Naive thymus-derived CD8-positive, alpha-beta T cell (primary cell): ENCODE measurements around the gene ADAM30. TPM values are rescaled to one million over a fixed set of nuclear protein-coding genes. Genes with fewer than 3 reads are reported as not detected.

Experiments used
- ATAC-seq, 2 donors: fragments of 150-1000 bp; cut with Tn5 transposase in 1 of 2; sonication (Bioruptor Pico), chemical (Tn5 transposase) in 1 of 2; 1 replicate in 1 of 2; 2 replicates in 1 of 2; pipeline ENCODE4 v1.10.0; 2021; ENCODE audit warnings: mild to moderate bottlenecking in 2 of 2, moderate library complexity in 2 of 2
- POLR2A ChIA-PET: fragments of 350-600 bp; sonication (Branson Sonifier 250); formaldehyde crosslinking; loops from one replicate; lab custom pipeline; 2021; ENCODE audit warnings: antibody characterized with exemption; lab: Charles Lee
- DNase-seq, 10 donors: peaks; one replicate each; pipeline versions ENCODE4 v3.0.0 to v3.0.0-alpha.2; 2020 to 2022
- H3K27ac Mint-ChIP-seq, 10 donors: one replicate each; pipeline ENCODE4 v1.8.0; 2020 to 2022; ENCODE audit warnings: mild to moderate bottlenecking in 10 of 10, mixed read lengths in 10 of 10, moderate library complexity in 4 of 10, inconsistent platforms in 1 of 10
- H3K27me3 Mint-ChIP-seq, 5 donors: one replicate each; pipeline ENCODE4 v1.8.0; 2021 to 2022; ENCODE audit warnings: mixed read lengths in 5 of 5
- H3K36me3 Mint-ChIP-seq, 3 donors: one replicate each; pipeline ENCODE4 v1.8.0; 2020 to 2022; ENCODE audit warnings: mixed read lengths in 3 of 3, mild to moderate bottlenecking in 2 of 3, inconsistent platforms in 1 of 3
- H3K4me1 Mint-ChIP-seq, 4 donors: one replicate each; pipeline ENCODE4 v1.8.0; 2021 to 2022; ENCODE audit warnings: mixed read lengths in 4 of 4
- H3K4me3 Mint-ChIP-seq, 10 donors: one replicate each; pipeline ENCODE4 v1.8.0; 2020 to 2022; ENCODE audit warnings: mild to moderate bottlenecking in 10 of 10, mixed read lengths in 10 of 10, moderate library complexity in 6 of 10, inconsistent platforms in 1 of 10
- H3K9me3 Mint-ChIP-seq, 9 donors: one replicate each; pipeline ENCODE4 v1.8.0; 2020 to 2022; ENCODE audit warnings: mixed read lengths in 9 of 9, mild to moderate bottlenecking in 3 of 9, inconsistent platforms in 1 of 9, moderate library complexity in 1 of 9
- polyA plus RNA-seq, 3 donors: library from polyadenylated mRNA; unstranded; fragments of 300-500 nt; fragmentation: Illumina TruSeq; gene quantifications; one replicate each; pipeline ENCODE4 v1.2.3, GENCODE V29; 2021
- total RNA-seq, 8 experiments: library from RNA in 2 of 8; stranded (reverse) in 2 of 8; gene quantifications; one replicate each; pipeline ENCODE4 v1.2.3 and lab custom pipeline; 2021 to 2026

Gene ADAM30
- total and polyA plus RNA-seq, 5 experiments from 2014 or later = not detected

DNA sequence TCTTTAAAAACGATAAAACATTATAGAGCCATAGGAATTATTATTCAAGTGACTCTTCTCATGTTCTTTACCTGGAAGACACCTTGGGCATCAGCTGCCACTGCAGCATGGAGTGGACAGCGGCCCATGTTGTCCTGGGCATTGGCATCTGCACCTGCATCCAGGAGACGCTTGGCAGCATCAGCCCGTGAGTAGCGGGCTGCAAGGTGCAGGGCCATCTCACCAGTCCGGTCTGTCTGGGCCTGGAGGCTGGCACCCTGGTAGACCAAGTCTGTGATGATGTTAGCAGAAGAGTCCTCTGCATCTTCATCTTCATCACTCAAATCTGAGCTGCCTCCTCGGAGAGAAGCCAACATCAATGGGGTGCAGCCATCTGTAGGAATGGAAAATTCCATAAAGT is 22.9 kb upstream of the ADAM30 start:
- Mint-ChIP-seq H3K27me3 (no peaks in the 10 kb centered on the region), H3K4me1 (peaks cover 0 to 3% (median 0%) of the 10 kb centered on the region in 4 donors), H3K27ac (no peak overlapping the region), H3K4me3 (no peak overlapping the region), H3K36me3 (peaks cover 30 to 95% (median 48%) of the 10 kb centered on the region in 3 donors), H3K9me3 (no peaks in the 10 kb centered on the region)
- DNase-seq = no peak
- no peak for ATAC-seq
- POLR2A ChIA-PET = no interaction called here

- Mint-ChIP-seq H3K27me3 (no peaks in the 10 kb centered on the region), H3K9me3 (no peaks in the 10 kb centered on the region), H3K4me3 (no peak overlapping the region), H3K27ac (peak overlapping the region in 1 of 10 donors; percentile 76), H3K36me3 (peaks cover 30 to 95% (median 49%) of the 10 kb centered on the region in 3 donors), H3K4me1 (peaks cover 0 to 3% (median 0%) of the 10 kb centered on the region in 4 donors)
- no peak for ATAC-seq
- POLR2A ChIA-PET = no interaction called here
- DNase-seq = no peak
Observed at GRCh38 chr1:119918301-119918700, 22.0 kb upstream of the ADAM30 start.

DNA sequence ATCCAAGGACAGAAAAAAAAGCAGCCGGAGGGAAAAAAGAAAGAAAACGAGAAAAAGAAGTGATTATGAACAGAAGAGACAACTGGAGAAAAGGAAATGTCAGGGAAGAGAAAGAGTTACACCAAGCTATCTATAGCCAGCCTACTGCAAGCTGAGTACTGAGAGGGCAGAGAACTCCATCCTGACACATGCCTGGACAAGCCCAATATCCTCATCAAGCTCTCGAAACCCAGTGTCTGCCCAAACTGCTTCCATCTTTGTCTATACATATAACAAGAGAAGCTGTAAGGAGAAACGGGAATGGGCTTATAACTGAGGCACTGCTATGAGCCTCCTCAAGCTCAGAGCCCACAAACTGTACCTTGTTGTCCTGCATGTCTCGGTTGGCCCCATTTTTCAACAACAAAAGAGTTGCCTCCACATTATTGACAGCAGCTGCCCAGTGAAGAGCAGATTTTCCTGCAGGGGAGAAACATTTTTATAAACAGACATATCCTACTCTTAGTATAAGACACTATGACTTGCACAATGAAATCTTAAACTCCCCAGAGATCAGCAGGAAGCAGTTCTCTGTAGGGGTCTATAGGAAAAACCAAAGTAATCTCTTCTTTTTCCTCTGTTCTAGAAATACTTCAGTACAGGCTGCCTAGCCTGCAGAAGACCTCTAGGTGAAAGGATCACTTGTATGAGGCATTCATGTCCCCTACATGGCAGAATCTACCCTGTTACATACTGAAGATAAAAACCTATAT is 21.2 kb upstream of the ADAM30 start:
- no peak for DNase-seq
- ATAC-seq = no peak
- Mint-ChIP-seq H3K4me1 (peaks cover 0 to 3% (median 0%) of the 10 kb centered on the region in 4 donors), H3K9me3 (no peaks in the 10 kb centered on the region), H3K36me3 (peaks cover 24 to 94% (median 48%) of the 10 kb centered on the region in 3 donors), H3K4me3 (no peak overlapping the region), H3K27me3 (no peaks in the 10 kb centered on the region), H3K27ac (peak overlapping the region in 4 of 10 donors; percentile 3 to 32 (median 6))
- POLR2A ChIA-PET = no interaction called here

- no peak overlapping the region for H3K4me3 Mint-ChIP-seq
Observed at GRCh38 chr1:119915517-119915916, 19.2 kb upstream of the ADAM30 start.

DNA sequence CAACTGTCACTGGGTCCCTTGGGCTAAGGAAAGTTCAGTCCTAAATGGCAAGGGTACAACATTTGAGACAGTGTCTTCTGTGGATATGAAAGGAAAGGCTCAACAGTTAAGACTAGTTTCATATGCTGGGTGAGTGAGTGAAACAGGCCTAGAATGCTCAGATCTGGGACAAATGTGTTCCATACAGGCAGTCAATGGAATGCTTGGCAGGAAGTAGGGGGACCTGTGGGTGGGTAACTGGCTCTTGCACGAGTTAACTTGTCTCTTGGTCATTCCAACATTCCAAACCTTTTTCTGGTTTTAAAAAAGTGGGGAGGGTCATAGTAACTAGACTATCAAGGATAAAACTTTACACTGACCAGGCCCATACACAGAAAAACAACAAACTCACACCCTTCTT is 17.8 kb upstream of the ADAM30 start:
- ATAC-seq (no peak), DNase-seq (no peak)
- POLR2A ChIA-PET = no interaction called here
- no peaks in the 10 kb centered on the region for H3K9me3 Mint-ChIP-seq
- H3K27ac Mint-ChIP-seq = peak overlapping the region in 1 of 10 donors; percentile 51
- H3K4me3 Mint-ChIP-seq = no peak overlapping the region
- H3K4me1 Mint-ChIP-seq = peaks cover 0 to 9% (median 4%) of the 10 kb centered on the region in 4 donors
- no peaks in the 10 kb centered on the region for H3K27me3 Mint-ChIP-seq
- peaks cover 11 to 66% (median 35%) of the 10 kb centered on the region in 3 donors for H3K36me3 Mint-ChIP-seq

More at GRCh38 chr1:119915517-119915916, 19.2 kb upstream of the ADAM30 start:
- Mint-ChIP-seq H3K4me1 (peaks cover 0 to 6% (median 3%) of the 10 kb centered on the region in 4 donors), H3K36me3 (peaks cover 15 to 80% (median 38%) of the 10 kb centered on the region in 3 donors), H3K27me3 (no peaks in the 10 kb centered on the region), H3K27ac (no peak overlapping the region), H3K9me3 (no peaks in the 10 kb centered on the region)
- ATAC-seq (no peak), DNase-seq (no peak)
- POLR2A ChIA-PET = no interaction called here

DNA sequence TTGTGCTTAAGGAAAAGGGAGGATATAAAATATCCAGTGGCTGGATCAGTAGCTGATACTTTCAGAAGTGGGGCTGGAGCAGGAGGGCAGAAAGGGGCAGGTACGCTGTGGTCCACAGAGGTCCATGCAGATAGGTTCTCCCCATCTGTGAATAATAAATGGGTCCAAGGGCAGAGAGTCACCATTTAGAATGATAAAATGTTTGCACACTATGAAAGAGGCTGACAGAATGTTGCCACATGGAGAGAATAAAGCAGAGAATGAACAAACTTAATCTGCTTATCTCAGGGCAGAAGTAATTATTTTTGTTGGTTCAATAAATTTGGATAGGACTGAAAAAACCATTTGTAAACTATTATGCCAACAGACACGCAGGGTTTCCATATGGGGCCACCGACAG is 16.6 kb upstream of the ADAM30 start:
- ATAC-seq (no peak), DNase-seq (no peak)
- H3K4me3 Mint-ChIP-seq = no peak overlapping the region
- H3K27ac Mint-ChIP-seq = no peak overlapping the region
- no peaks in the 10 kb centered on the region for H3K9me3 Mint-ChIP-seq
- POLR2A ChIA-PET = no interaction called here
- peaks cover 11 to 55% (median 26%) of the 10 kb centered on the region in 3 donors for H3K36me3 Mint-ChIP-seq
- peaks cover 0 to 9% (median 4%) of the 10 kb centered on the region in 4 donors for H3K4me1 Mint-ChIP-seq
- no peaks in the 10 kb centered on the region for H3K27me3 Mint-ChIP-seq

GRCh38 chr1:119911775-119912174 is 15.5 kb upstream of the ADAM30 start:
- ATAC-seq (no peak), DNase-seq (no peak)
- Mint-ChIP-seq H3K27ac (no peak overlapping the region), H3K4me3 (no peak overlapping the region), H3K27me3 (peaks cover 0 to under 1% (median 0%) of the 10 kb centered on the region in 5 donors), H3K9me3 (no peaks in the 10 kb centered on the region), H3K36me3 (peaks cover 11 to 43% (median 26%) of the 10 kb centered on the region in 3 donors), H3K4me1 (peaks cover 0 to 9% (median 4%) of the 10 kb centered on the region in 4 donors)
- POLR2A ChIA-PET = no interaction called here

GRCh38 chr1:119910618-119911017 is 14.3 kb upstream of the ADAM30 start:
- H3K9me3 Mint-ChIP-seq = peaks cover 0 to 8% (median 4%) of the 10 kb centered on the region in 9 donors
- peaks cover 17 to 31% (median 20%) of the 10 kb centered on the region in 3 donors for H3K36me3 Mint-ChIP-seq
- no peak for DNase-seq
- no peak overlapping the region for H3K27ac Mint-ChIP-seq
- ATAC-seq = no peak
- peaks cover 0 to 9% (median 4%) of the 10 kb centered on the region in 4 donors for H3K4me1 Mint-ChIP-seq
- no peak overlapping the region for H3K4me3 Mint-ChIP-seq
- peaks cover 0 to 7% (median 4%) of the 10 kb centered on the region in 5 donors for H3K27me3 Mint-ChIP-seq
- POLR2A ChIA-PET = no interaction called here

GRCh38 chr1:119909890-119910596 is 13.7 kb upstream of the ADAM30 start:
- peaks cover 17 to 26% (median 19%) of the 10 kb centered on the region in 3 donors for H3K36me3 Mint-ChIP-seq
- POLR2A ChIA-PET = no interaction called here
- DNase-seq = no peak
- ATAC-seq = no peak
- peaks cover 0 to 9% (median 4%) of the 10 kb centered on the region in 4 donors for H3K4me1 Mint-ChIP-seq
- no peak overlapping the region for H3K27ac Mint-ChIP-seq
- peaks cover 0 to 13% (median 10%) of the 10 kb centered on the region in 9 donors for H3K9me3 Mint-ChIP-seq
- no peak overlapping the region for H3K4me3 Mint-ChIP-seq
- peaks cover 0 to 7% (median 4%) of the 10 kb centered on the region in 5 donors for H3K27me3 Mint-ChIP-seq

GRCh38 chr1:119908661-119909060 is 12.3 kb upstream of the ADAM30 start:
- H3K36me3 Mint-ChIP-seq = peaks cover 7 to 15% (median 12%) of the 10 kb centered on the region in 3 donors
- peaks cover 0 to 9% (median 3%) of the 10 kb centered on the region in 4 donors for H3K4me1 Mint-ChIP-seq
- H3K4me3 Mint-ChIP-seq = no peak overlapping the region
- ATAC-seq (no peak), DNase-seq (no peak)
- peaks cover 2 to 9% (median 4%) of the 10 kb centered on the region in 5 donors for H3K27me3 Mint-ChIP-seq
- H3K27ac Mint-ChIP-seq = no peak overlapping the region
- H3K9me3 Mint-ChIP-seq = peaks cover 1 to 25% (median 14%) of the 10 kb centered on the region in 9 donors
- POLR2A ChIA-PET = no interaction called here

GRCh38 chr1:119906927-119907652 is 10.8 kb upstream of the ADAM30 start:
- ATAC-seq = no peak
- H3K4me3 Mint-ChIP-seq = no peak overlapping the region
- peaks cover 0 to 19% (median 7%) of the 10 kb centered on the region in 3 donors for H3K36me3 Mint-ChIP-seq
- no peak for DNase-seq
- peaks cover 0 to 9% (median 3%) of the 10 kb centered on the region in 4 donors for H3K4me1 Mint-ChIP-seq
- POLR2A ChIA-PET = no interaction called here
- peak overlapping the region in 1 of 10 donors; percentile 22 for H3K27ac Mint-ChIP-seq
- peaks cover 2 to 14% (median 8%) of the 10 kb centered on the region in 5 donors for H3K27me3 Mint-ChIP-seq
- H3K9me3 Mint-ChIP-seq = peaks cover 1 to 28% (median 14%) of the 10 kb centered on the region in 9 donors

DNA sequence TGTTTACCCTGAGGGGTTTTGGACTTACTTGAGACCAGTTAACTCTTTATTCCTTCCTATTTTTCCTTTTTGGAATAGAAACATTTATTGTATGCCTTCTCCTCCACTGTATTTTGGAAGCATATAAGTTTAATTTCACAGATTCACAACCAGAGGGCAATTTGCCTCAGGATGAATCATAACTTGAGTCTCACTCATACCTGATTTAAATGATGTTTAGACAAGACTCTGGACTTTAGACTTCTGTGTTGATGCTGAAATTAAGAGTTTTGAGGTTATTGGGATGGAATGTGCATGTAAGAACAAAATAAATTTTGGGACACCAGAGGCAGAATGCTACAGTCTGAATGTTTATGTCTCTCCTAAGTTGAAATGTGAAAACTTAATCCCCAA is 7.1 kb upstream of the ADAM30 start:
- H3K4me3 Mint-ChIP-seq = no peak overlapping the region
- peaks cover 1 to 28% (median 14%) of the 10 kb centered on the region in 9 donors for H3K9me3 Mint-ChIP-seq
- peaks cover 0 to 20% (median 7%) of the 10 kb centered on the region in 3 donors for H3K36me3 Mint-ChIP-seq
- DNase-seq = no peak
- H3K4me1 Mint-ChIP-seq = no peaks in the 10 kb centered on the region
- ATAC-seq = no peak
- POLR2A ChIA-PET = no interaction called here
- peaks cover 2 to 15% (median 8%) of the 10 kb centered on the region in 5 donors for H3K27me3 Mint-ChIP-seq
- H3K27ac Mint-ChIP-seq = no peak overlapping the region
